GM21717 (cell line): ENCODE data around the gene CDH20.

ENCODE experiments used
- ATAC-seq: cut with Tn5 transposase; IDR thresholded peaks from one replicate; pipeline ENCODE4 v1.9.1; 2021; ENCODE audit warnings: mild to moderate bottlenecking, moderate library complexity; ENCODE audit not compliant: unreplicated experiment

The CDH20 gene

GRCh38 chr18:61570070-61570469 is 236.8 kb downstream of the CDH20 start:
- no peak for ATAC-seq

GRCh38 chr18:61572084-61572655 is 238.9 kb downstream of the CDH20 start:
- ATAC-seq = no peak

DNA sequence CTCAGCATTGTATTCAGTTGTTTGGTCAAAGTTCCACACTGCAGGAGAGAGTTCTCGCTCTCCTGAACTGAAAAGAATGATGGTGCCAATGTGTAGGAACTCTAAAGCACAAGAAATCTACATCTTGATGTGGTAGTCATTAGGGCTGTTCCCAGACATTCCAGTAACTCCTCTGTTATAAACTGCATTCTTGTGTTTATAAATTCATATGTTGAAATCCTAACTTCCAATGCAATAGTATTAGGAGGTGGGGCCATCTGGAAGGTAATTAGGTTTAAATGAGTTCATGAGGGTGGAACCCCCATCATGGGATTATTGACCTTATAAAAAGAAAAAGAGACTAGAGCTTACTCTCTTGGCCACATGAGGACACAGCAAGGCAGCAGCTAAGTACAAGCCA is 239.6 kb downstream of the CDH20 start:
- ATAC-seq = no peak

DNA sequence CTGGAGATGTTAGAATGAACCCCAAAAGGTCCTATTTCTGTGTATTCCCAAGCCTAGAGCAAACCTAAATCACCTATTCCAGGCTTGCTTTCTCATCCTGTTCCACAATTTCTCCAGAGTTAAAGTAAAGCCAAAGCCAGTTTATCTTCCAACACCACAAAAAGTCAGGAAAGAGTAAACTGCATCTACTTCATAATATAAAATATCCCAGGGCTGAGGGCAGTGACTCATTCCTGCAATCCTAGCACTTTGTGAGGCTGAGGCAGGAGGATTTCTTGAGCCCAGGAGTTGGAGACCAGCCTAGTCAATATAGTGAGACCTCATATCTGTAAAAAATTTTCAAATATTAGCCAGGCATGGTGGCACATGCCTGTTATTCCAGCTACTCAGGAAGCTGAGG is 241.4 kb downstream of the CDH20 start:
- no peak for ATAC-seq

DNA sequence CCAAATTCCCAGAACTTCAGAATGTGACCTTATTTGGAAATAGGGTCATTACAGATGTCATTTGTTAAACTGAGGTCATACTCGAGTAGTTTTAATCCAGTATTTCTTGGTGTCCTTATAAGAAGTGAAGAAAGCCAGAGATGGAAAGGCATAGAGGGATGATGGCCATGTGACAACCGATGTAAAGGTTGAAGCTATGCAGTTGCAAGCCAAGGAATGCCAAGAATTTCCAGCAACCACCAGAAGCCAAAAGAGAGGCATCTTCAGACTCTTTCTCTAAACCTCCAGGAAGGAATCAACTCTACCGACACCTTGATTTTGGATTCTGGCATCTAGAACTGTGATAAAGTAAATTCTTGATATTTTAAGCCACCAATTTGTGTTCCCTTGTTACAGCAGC is 242.2 kb downstream of the CDH20 start:
- no peak for ATAC-seq

GRCh38 chr18:61578846-61579245 is 245.6 kb downstream of the CDH20 start:
- ATAC-seq = no peak

DNA sequence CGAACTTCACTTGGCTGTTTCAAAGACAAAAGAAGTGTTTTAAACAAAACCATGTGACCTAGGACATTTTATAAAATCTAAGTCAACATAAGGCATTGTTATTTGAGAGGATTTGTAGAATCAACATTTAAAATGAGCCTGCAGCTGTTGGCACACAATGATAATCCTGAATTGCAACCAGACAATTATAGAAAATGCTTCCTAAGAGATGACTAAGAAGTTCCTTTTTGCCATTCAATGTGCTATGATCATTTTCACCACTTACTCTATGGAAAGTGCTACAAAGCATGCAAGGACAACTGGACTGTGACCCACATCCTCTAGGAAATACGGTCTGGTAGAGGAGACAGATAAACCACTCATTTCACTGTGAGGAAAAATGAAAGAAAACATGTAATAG is 246.4 kb downstream of the CDH20 start:
- no peak for ATAC-seq

DNA sequence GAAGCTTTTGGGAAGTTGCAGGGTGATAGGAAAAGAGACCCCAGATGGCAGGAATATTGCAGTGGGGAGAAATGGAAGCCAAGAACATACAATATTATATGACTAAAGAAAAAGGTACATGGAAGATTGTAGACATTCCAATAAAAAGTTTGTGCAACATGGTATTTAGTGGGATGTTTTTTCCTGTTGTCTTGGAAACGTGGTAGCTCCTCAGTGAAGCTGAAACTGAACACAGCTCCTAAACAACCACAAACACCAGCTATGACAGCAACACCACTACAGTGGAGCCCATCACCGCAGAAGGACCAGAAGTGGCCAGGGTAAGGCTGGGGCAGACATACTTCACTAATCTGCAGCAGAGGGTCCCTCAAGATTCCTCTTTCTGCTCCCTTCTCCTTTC is 246.8 kb downstream of the CDH20 start:
- no peak for ATAC-seq

- ATAC-seq = peak; percentile 88
These were observed 248.5 kb downstream of the CDH20 start for GRCh38 chr18:61581578-61582201.

GRCh38 chr18:61582202-61582710 is 249.0 kb downstream of the CDH20 start:
- no peak for ATAC-seq

DNA sequence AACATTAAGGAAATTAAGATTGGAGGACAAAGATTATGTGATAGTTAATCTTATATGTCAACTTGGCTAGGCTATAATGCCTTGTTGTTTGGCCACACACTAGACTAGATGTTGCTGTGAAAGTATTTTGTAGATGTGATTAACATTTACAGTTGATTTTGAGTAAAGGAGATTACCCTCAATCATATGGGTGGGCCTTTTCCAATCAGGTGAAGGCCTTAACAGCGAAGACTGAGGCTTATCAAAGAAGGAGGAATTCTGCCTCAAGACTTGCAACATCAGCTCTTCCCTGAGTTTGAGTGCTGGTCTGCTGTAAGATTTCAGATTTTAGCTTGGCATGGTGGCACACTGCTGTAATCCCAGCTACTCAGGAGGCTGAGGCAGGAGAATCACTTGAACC is 250.3 kb downstream of the CDH20 start:
- no peak for ATAC-seq

DNA sequence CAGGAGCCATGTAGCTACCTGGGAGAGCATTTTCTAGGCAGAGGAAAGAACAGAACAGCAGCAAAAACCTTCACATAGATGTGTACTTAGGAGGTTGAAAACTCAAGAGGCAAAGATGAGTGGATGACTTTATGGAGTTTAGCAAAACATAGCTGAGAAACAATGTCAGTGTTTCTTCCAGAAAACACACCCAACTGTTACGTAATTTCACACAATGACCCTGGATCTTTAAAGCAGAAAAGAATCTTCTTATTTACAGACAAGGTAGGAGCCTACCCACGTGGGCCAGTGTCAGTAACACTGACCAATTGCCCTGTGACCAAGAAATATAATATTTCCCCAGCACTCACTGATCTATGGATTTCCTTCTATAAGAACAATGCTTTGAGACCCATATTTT is 254.6 kb downstream of the CDH20 start:
- no peak for ATAC-seq

GRCh38 chr18:61589053-61589723 is 256.0 kb downstream of the CDH20 start:
- ATAC-seq = no peak

GRCh38 chr18:61589724-61590065 is 256.5 kb downstream of the CDH20 start:
- no peak for ATAC-seq

DNA sequence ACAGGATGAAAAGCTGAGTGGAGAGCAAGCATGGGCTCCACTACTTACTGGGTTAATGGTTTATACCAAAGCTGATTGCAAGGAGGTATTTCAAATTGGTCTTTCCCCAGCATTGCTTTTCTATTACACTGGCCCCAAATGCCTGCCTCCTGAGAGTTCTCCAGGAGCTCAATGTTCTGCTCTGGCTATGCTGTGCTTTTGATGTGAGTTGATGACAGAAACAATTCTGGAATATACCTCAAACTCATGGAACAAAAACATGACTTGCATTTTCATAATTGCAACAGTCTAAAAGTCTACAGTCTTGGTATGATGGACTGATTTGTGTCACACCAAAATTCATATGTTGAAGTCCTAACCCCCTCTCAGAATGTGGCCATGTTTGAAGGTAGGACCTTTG is 258.0 kb downstream of the CDH20 start:
- no peak for ATAC-seq

GRCh38 chr18:61595615-61596251 is 262.5 kb downstream of the CDH20 start:
- ATAC-seq = no peak

- no peak for ATAC-seq
These were observed 263.1 kb downstream of the CDH20 start for GRCh38 chr18:61596296-61596695.

DNA sequence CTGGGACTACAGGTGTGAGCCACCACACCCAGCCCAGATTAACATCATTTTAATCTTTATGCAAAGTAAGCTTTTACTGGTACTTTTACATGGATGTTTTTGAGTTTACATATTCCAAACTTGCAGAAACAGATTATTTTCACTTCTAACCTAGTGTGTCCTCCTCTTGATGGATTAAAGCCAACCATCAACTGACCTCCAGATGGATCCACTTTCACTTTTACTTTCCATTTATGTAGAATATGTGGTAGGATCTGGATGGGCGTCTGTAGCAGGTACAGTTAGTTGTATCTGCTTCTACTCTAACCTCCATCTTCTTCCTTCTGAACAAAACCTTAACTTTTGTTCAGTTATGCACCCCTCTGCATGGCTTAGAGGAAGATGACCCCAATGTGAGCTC is 264.1 kb downstream of the CDH20 start:
- no peak for ATAC-seq

- no peak for ATAC-seq
These were observed 267.2 kb downstream of the CDH20 start for GRCh38 chr18:61600422-61600821.

- ATAC-seq = no peak
These were observed 269.6 kb downstream of the CDH20 start for GRCh38 chr18:61602836-61603235.
